VCaP (cell line): ENCODE results near the gene UXS1.

Experiments
- H3K27ac ChIP-seq: fragments of 450-650 bp; 2 replicates; pipeline ENCODE4 v1.5.1; 2017
- TF ChIP-seq, protein P1 (sequence below): fragments of 450-650 bp; conservative IDR thresholded peaks from 2 replicates; pipeline ENCODE4 v1.5.1; 2017; ENCODE audit warnings: mild to moderate bottlenecking, moderate library complexity

UXS1 gene

DNA sequence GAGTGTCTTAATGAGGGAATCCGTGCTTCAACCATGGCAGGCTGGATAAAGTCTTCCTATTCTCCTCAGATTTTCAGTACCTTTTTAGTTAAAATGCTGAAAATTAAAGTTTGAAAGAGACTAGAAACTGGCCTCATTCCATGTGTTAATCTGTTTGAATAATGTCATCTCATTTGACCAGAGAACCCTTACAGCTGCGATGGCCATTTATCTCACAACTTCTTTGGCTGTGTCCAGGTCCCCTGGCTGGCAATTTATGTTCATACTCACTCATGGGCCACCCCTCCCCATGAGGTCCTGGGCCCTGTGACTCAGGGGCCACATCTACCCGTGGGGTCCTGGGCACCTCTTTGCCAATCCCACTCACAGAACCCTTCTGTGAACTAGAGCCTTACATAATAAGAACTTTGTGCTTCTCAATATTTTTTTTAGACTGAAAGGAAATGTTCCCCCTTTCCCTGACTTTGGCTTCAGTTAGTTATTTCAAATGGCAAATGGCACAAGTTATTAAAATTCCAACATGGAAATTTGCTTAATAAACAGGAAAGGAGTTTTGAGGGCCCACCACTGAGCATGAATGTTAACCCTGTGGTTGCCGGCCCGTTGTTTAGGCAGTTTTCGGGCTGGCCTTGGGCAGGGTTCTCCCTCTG is 134.6 kb downstream of the UXS1 start:
- TF ChIP-seq, protein P1, sequence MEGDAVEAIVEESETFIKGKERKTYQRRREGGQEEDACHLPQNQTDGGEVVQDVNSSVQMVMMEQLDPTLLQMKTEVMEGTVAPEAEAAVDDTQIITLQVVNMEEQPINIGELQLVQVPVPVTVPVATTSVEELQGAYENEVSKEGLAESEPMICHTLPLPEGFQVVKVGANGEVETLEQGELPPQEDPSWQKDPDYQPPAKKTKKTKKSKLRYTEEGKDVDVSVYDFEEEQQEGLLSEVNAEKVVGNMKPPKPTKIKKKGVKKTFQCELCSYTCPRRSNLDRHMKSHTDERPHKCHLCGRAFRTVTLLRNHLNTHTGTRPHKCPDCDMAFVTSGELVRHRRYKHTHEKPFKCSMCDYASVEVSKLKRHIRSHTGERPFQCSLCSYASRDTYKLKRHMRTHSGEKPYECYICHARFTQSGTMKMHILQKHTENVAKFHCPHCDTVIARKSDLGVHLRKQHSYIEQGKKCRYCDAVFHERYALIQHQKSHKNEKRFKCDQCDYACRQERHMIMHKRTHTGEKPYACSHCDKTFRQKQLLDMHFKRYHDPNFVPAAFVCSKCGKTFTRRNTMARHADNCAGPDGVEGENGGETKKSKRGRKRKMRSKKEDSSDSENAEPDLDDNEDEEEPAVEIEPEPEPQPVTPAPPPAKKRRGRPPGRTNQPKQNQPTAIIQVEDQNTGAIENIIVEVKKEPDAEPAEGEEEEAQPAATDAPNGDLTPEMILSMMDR = no peak

DNA sequence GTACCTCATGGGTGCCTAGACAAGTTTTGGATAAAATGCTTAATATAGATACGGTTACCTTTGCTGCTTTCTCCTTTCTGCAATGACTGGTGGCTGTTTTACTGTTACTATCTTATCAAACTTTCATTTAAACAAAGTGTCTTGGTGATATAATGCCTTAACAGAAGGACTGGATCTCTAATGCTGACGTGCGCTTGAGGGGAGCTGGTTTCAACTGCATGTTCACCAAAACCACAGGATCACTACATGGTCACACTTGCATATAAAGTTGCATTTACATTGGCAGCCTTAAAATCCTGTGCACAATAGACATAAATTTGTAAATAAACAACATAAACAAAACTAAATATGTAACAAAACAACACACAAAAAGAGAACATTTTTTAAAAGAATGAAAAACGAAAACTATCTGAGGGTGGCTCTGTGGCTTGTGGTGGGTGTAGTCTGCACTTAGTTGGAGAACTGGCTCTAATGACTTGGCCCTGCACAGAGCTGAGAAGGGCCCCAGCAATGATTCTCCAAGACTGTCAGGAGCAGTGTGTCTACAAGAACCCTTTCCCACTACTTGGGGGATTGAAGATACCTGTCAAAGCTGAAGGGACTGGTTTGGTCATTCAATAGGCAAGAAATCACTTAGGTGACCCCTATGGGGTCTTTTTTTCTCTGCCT is 135.5 kb downstream of the UXS1 start:
- no peak overlapping the region for H3K27ac ChIP-seq
- TF ChIP-seq, protein P1 = no peak

More for the DNA sequence above, 134.6 kb downstream of the UXS1 start:
- H3K27ac ChIP-seq = no peak overlapping the region

DNA sequence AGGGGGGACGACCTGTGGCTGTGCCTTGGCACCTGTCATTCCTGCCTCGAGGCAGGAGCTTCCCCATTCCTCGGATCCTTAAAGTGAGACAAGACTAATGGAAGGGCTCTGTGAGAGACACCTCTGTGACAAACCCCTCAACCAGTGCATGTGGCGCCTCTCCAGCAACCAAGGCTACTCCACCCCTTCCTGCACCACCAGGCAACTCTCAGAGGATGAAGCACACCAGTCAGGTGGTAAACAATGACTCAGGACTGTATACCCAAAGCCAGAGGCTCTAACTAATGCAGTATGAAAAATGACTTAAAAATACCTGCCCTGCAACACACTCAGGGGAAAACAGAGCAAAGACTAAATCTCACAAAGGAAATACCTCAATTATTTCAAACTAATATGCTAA is 136.9 kb downstream of the UXS1 start:
- no peak overlapping the region for H3K27ac ChIP-seq
- TF ChIP-seq, protein P1 = no peak

DNA sequence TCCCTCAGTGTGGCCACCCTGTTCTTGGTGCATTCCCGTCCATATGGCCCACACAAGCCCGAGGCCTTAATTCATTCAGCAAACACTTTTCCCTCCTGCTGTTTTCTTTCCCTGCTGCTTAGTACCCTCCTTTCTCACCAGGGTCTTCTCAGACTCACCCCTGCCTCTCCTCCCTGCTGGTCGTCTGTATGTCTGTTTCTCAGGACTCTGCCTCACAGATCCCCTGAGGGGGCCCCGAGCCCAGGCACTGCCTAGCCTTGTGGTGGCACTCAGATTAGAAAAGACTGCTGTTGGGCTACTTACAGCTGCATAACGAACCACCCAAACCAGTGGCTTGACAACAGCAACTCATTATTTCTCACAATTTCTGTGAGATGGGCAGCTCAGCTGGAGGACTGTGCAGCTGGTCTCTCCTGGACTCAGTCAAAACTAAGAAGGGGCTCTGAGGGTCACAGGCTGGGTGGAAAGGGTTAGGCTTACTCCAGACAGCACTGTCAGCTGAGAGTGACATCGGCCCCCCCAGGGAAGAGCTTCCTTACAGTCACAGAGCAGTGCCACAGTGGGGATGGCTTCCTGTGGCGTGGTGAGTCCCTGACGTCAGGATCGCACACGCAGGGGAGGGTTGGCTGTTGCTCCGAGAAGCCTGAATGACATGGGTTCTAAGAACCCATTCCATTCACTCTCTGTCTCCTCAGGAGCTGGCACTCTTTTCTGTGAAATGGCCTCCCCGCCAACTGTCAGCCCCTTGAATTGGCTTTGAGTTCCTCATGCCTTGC is 139.0 kb downstream of the UXS1 start:
- H3K27ac ChIP-seq = no peak overlapping the region
- TF ChIP-seq, protein P1 = no peak

DNA sequence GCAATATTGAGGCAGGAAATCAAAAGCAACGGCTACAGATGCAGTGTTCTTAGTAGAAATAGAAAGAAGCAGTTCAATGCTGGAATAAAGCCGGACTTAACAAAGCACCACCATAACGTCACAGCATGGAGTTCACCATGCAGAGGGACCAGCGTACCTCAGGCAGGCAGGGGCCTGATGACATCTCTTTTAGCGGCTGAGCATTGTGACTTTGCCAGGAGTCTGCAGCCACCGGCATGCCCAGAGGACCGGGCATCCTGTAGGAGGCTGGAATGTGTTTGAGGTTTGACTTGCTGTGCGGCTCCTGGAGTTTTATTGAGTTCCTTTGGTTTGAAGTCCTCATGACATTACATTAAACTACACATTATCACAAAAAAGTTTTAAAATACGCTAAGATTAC is 139.8 kb downstream of the UXS1 start:
- TF ChIP-seq, protein P1 = no peak
- no peak overlapping the region for H3K27ac ChIP-seq

DNA sequence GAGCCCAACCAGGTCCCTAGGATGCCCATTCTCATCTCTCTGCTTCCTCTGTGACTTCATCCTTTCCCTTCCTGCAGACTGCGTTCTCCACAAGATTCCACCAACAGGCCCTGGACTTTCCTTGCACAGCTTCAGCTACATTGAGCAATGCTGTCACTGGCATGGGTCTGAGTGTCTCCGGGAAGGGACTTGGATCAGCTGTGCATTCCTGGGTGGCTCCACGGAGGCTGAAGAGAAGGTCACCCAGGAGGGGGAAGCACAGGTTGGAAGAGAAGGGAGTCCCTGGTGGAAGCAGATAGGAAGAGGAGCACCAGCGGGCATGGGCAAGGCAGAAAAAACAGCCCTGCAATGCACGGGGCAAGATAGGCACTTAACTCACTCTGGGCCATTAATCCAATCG is 140.5 kb downstream of the UXS1 start:
- TF ChIP-seq, protein P1 = no peak
- no peak overlapping the region for H3K27ac ChIP-seq

DNA sequence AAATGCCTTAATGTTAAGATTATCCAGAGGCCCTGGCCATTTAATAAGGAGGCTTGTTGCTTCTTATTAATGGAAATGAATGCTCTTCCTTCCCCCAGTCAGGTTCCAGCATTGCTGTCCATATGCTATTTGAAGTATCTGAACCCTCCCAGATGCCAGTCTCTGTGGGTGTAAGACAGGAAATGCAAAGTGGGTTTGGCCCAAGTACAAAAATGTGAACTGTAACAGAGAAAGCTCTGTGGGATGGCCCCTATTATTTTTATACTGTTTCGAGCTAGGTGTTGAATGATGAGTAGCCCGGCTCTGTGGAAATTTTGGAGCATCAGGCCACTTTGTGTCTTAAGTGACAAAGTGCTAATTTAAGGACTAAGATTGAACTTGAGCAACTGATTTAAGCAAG is 141.0 kb downstream of the UXS1 start:
- TF ChIP-seq, protein P1 = no peak
- no peak overlapping the region for H3K27ac ChIP-seq
